Gastrocnemius medialis (tissue), 4 donors: ENCODE results near the gene CDK3. TPM values are rescaled to one million over a fixed set of nuclear protein-coding genes. Genes with fewer than 3 reads are reported as not detected.

Experiments used
- ATAC-seq, 2 donors: fragments of 150-250 bp; one replicate each; pipeline ENCODE4 v1.9.1; 2016
- DNase-seq, 2 donors: peaks; one replicate each; pipeline ENCODE4 v3.0.0-alpha.2; 2019
- H3K27ac ChIP-seq, 4 donors: fragments of 200-600 bp; sonication (generic); 1 replicate in 1 of 4; 2 replicates in 3 of 4; pipeline ENCODE4 v1.5.1; 2016 to 2018; ENCODE audit warnings: mild to moderate bottlenecking in 2 of 4, moderate library complexity in 1 of 4
- H3K27me3 ChIP-seq, 3 donors: fragments of 200-600 bp; sonication (generic) in 2 of 3; 1 replicate in 1 of 3; 2 replicates in 2 of 3; pipeline versions ENCODE4 v1.5.1 to v1.6.0; 2016 to 2019; ENCODE audit warnings: mild to moderate bottlenecking in 1 of 3, moderate library complexity in 1 of 3
- H3K36me3 ChIP-seq, 2 donors: fragments of 200-600 bp; sonication (generic) in 1 of 2; one replicate each; pipeline ENCODE4 v1.5.1; 2017 to 2018
- H3K4me1 ChIP-seq, 2 donors: fragments of 200-600 bp; sonication (generic) in 1 of 2; one replicate each; pipeline ENCODE4 v1.5.1; 2016 to 2017; ENCODE audit warnings: mild to moderate bottlenecking in 2 of 2
- H3K4me3 ChIP-seq, 4 donors: fragments of 200-600 bp; sonication (generic) in 3 of 4; 1 replicate in 1 of 4; 2 replicates in 3 of 4; pipeline ENCODE4 v1.5.1; 2016 to 2019; ENCODE audit warnings: mild to moderate bottlenecking in 2 of 4
- H3K9me3 ChIP-seq, 3 donors: fragments of 200-600 bp; sonication (generic) in 2 of 3; 1 replicate in 1 of 3; 2 replicates in 2 of 3; pipeline ENCODE4 v1.5.1; 2016 to 2019
- POLR2A ChIP-seq, 2 donors: fragments of 450-650 bp; IDR thresholded peaks; one replicate each; pipeline ENCODE4 v1.6.1; 2017; ENCODE audit warnings: antibody characterized with exemption in 2 of 2, mild to moderate bottlenecking in 2 of 2, moderate library complexity in 2 of 2
- in situ Hi-C, 4 donors: fragments of 200-750 bp; cut with MboI; loops; one replicate each; pipeline versions ENCODE4 v1.15.0 to v1.8.0; 2017; ENCODE audit warnings: low sequenced_read_pairs in 4 of 4
- intact Hi-C: fragments of 100-400 bp; cut with DNase I; formaldehyde crosslinking; loops from one replicate; pipeline ENCODE4 v1.15.1; 2023; ENCODE audit warnings: low total_unique reads
- total RNA-seq, 4 donors: library from RNA; depleted of rRNA; stranded (reverse); fragments of >200 nt; gene quantifications; one replicate each; pipeline versions ENCODE4 v1.1.0 to v1.2.3, GENCODE V29; 2016
- TF ChIP-seq, protein P1 (sequence below), 5 experiments: fragments of 450-650 bp in 3 of 5; fragments of 200-600 bp in 2 of 5; sonication (generic) in 2 of 5; IDR thresholded peaks in 4 of 5; conservative IDR thresholded peaks in 1 of 5; 1 replicate in 4 of 5; 2 replicates in 1 of 5; pipeline ENCODE4 v1.5.1; 2016 to 2019; ENCODE audit warnings: antibody characterized with exemption in 5 of 5, mild to moderate bottlenecking in 3 of 5, moderate library complexity in 3 of 5

Gene CDK3
- total RNA-seq, 4 donors from 2014 or later = 0.33 to 1.8 (median 1.1) TPM

DNA sequence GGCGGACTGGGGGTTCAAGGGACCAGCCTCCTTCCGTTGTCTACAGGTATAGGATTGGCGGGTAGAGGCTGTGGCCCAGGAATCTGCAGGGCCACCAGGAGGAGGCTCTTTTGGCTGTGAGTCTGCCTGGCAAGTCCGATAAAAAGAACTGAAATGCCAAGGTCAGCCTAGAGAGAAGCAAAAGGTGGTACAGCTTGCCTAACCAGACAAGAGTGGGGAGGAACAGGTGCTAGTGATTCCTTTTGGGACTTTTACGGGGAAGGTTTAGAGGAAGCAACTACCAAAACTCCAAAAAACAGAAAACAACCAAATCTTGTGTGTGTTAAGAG, 32.1 kb downstream of the CDK3 start:
- H3K4me3 ChIP-seq = no peak overlapping the region
- H3K27me3 ChIP-seq = no peaks in the 10 kb centered on the region
- no peaks in the 10 kb centered on the region for H3K4me1 ChIP-seq
- no peaks in the 10 kb centered on the region for H3K9me3 ChIP-seq
- peaks cover 0 to under 1% of the 10 kb centered on the region in 2 donors for H3K36me3 ChIP-seq
- DNase-seq (no peak), ATAC-seq (no peak)
- intact Hi-C loops = no loop called here
- in situ Hi-C loops = no loop called here
- no peak for TF ChIP-seq POLR2A (IDR thresholded peaks at IDR 0.05)
- TF ChIP-seq, protein P1, sequence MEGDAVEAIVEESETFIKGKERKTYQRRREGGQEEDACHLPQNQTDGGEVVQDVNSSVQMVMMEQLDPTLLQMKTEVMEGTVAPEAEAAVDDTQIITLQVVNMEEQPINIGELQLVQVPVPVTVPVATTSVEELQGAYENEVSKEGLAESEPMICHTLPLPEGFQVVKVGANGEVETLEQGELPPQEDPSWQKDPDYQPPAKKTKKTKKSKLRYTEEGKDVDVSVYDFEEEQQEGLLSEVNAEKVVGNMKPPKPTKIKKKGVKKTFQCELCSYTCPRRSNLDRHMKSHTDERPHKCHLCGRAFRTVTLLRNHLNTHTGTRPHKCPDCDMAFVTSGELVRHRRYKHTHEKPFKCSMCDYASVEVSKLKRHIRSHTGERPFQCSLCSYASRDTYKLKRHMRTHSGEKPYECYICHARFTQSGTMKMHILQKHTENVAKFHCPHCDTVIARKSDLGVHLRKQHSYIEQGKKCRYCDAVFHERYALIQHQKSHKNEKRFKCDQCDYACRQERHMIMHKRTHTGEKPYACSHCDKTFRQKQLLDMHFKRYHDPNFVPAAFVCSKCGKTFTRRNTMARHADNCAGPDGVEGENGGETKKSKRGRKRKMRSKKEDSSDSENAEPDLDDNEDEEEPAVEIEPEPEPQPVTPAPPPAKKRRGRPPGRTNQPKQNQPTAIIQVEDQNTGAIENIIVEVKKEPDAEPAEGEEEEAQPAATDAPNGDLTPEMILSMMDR (IDR thresholded peaks at IDR 0.05 in 4 of 5, conservative IDR thresholded peaks at IDR 0.05 in 1 of 5) = no peak
- no peak overlapping the region for H3K27ac ChIP-seq

DNA sequence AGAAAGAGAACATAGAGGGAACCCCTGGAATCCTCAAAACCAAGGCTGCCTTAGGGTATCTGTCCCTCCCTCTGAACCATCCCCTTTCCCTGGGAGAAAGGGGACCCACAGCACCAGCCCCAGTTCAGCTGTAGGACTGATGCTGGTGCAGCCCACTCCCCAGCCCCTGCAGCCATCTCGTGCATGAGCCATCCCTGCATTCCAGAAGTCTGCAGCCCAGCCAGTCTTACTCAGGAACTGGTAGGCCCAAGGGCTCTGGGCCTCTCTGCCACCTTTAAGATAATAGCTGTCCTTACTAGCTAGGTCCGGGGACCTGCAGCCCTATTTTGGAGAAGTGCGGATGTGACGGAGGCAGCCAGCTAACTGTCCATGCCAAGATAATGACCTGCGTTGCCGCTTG, 32.5 kb downstream of the CDK3 start:
- Histone ChIP-seq H3K27me3 (no peaks in the 10 kb centered on the region), H3K4me1 (no peaks in the 10 kb centered on the region), H3K9me3 (no peaks in the 10 kb centered on the region), H3K36me3 (peaks cover 0 to 5% of the 10 kb centered on the region in 2 donors), H3K27ac (no peak overlapping the region), H3K4me3 (no peak overlapping the region)
- DNase-seq (no peak), ATAC-seq (no peak)
- no peak for TF ChIP-seq POLR2A (IDR thresholded peaks at IDR 0.05)
- TF ChIP-seq, protein P1 (IDR thresholded peaks at IDR 0.05 in 4 of 5, conservative IDR thresholded peaks at IDR 0.05 in 1 of 5) = no peak
- in situ Hi-C loops (no loop called here), intact Hi-C loops (no loop called here)

DNA sequence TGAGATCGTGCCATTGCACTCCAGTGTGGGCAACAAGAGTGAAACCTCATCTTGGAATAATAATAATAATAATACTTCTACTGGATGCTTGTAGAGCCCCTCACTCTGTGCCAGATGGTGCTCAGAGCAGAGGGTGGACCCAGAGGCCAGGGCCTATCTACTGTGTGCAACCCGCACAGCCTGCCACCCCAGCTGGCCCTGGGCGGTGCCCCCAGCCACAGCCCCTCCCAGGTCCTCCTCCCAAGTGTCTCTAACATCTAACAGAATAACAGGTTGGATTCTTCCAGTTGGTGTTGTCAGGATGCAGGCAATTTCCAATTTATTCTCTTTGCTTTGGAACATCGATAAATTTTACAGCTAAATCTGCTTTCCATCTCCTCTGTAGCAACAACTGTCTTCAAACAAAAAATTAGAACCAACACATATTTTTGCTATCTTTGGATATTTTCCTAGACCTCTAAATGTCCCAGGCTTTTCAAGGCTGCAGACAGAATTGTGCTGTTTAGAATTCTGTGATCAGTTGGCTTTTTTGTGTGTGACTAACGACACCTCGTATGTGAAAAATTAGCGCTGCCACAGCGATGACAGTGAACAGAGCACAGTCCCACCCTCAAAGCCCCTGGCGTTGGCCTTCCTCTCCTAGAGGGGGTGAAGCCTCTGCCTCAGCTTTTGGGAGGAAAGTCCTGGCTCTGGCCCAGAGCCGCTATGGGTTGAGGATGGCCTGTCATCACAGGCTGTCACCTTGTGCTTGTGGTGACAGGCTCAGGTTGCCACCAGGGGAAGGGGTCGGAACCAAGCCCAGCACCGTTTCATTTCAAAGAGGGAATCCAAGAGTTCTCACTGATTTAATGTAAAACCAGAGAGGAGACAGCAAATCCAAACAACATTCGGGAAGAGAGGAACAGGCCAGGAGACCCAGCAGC, 34.0 kb downstream of the CDK3 start:
- in situ Hi-C loops (no loop called here), intact Hi-C loops (no loop called here)
- Histone ChIP-seq H3K27me3 (no peaks in the 10 kb centered on the region), H3K27ac (no peak overlapping the region), H3K9me3 (no peaks in the 10 kb centered on the region), H3K4me3 (no peak overlapping the region), H3K36me3 (peaks cover 0 to 20% of the 10 kb centered on the region in 2 donors), H3K4me1 (no peaks in the 10 kb centered on the region)
- ATAC-seq = no peak
- DNase-seq = no peak
- TF ChIP-seq, protein P1 (IDR thresholded peaks at IDR 0.05 in 4 of 5, conservative IDR thresholded peaks at IDR 0.05 in 1 of 5) = no peak
- no peak for TF ChIP-seq POLR2A (IDR thresholded peaks at IDR 0.05)

DNA sequence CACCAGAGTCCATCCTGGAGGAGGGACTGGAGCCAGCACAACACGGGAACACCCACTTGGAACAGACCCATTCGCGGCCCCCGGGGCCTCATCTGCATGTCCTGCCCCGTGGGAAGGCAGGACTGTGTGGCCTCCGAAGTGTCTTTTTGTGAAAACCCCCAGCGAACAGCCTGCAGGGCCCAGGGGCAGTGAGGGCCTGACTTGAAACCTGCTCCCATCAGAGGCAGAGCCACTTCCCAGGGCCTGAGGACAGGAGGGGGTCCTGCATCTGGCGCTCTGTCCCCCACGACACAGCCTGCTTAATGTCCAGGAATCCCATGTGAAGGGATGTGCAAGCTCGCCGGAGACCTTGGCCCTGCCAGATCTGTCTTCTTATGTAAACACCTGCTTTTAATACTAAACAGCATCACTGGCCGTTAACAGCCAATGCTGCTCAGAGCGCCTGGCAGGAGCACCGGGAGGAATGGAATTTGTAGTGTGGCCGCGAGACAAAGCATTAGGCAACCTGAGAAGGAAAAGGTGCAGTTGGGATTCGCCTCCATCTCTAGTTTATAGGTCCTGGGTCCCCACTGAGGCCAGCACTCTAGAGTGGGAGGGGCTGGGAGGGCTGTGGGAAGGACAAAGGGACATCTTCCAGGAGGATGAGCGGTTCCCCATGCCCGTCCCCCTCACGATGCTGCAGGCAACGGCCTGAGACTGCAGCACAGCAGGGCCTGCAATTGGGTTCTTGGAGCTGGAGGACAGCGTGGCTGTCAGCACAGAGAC, 36.0 kb downstream of the CDK3 start:
- Histone ChIP-seq H3K36me3 (peaks cover 4 to 40% of the 10 kb centered on the region in 2 donors), H3K4me3 (no peak overlapping the region), H3K4me1 (no peaks in the 10 kb centered on the region), H3K27ac (no peak overlapping the region), H3K27me3 (no peaks in the 10 kb centered on the region), H3K9me3 (no peaks in the 10 kb centered on the region)
- no peak for DNase-seq
- intact Hi-C loops (no loop called here), in situ Hi-C loops (no loop called here)
- ATAC-seq = no peak
- TF ChIP-seq, protein P1 (IDR thresholded peaks at IDR 0.05 in 4 of 5, conservative IDR thresholded peaks at IDR 0.05 in 1 of 5) = no peak
- no peak for TF ChIP-seq POLR2A (IDR thresholded peaks at IDR 0.05)
